ENCODE results near the gene CBLL1. TPM values are rescaled to one million over a fixed set of nuclear protein-coding genes. Genes with fewer than 3 reads are reported as not detected.
A peak's percentile ranks its signal among the peaks of the same experiment; 100 is the strongest.

Gene CBLL1
- total RNA-seq, 1 experiment from 2014 or later, result 35.0 TPM

GRCh38 chr7:107723255-107723654, 20.7 kb upstream of the CBLL1 start:
- H2AFZ ChIP-seq (ENCODE audit: low read length), result no peak overlapping the region
- H3K9me2 ChIP-seq (replicated peaks; ENCODE audit: insufficient read depth, low read length), result no peaks in the 10 kb centered on the region
- no peaks in the 10 kb centered on the region for H4K20me1 ChIP-seq (ENCODE audit: insufficient read depth, low read depth, low read length)
- H3K27ac ChIP-seq (ENCODE audit: low read length), result no peak overlapping the region
- no peaks in the 10 kb centered on the region for H3K27me3 ChIP-seq (ENCODE audit: low read length)
- H3K9ac ChIP-seq (ENCODE audit: low read length), result no peak overlapping the region
- no peak overlapping the region for H3K4me2 ChIP-seq (ENCODE audit: low read depth, low read length, poor library complexity, severe bottlenecking)
- H3K36me3 ChIP-seq (ENCODE audit: insufficient read depth, low read length), result no peaks in the 10 kb centered on the region
- no peaks in the 10 kb centered on the region for H3K9me3 ChIP-seq (ENCODE audit: low read length)
- H3K4me3 ChIP-seq (ENCODE audit: low read length), result no peak overlapping the region
- no peak for DNase-seq
- H3K4me1 ChIP-seq (ENCODE audit: low read length), result no peaks in the 10 kb centered on the region
- H3K79me2 ChIP-seq (ENCODE audit: low read length), result no peaks in the 10 kb centered on the region

GRCh38 chr7:107725138-107725740, 18.7 kb upstream of the CBLL1 start:
- Histone ChIP-seq H4K20me1 (ENCODE audit: insufficient read depth, low read depth, low read length) (no peaks in the 10 kb centered on the region), H2AFZ (ENCODE audit: low read length) (no peak overlapping the region), H3K9me2 (replicated peaks; ENCODE audit: insufficient read depth, low read length) (no peaks in the 10 kb centered on the region), H3K9ac (ENCODE audit: low read length) (no peak overlapping the region), H3K9me3 (ENCODE audit: low read length) (no peaks in the 10 kb centered on the region), H3K27ac (ENCODE audit: low read length) (no peak overlapping the region), H3K27me3 (ENCODE audit: low read length) (no peaks in the 10 kb centered on the region), H3K4me3 (ENCODE audit: low read length) (no peak overlapping the region), H3K4me2 (ENCODE audit: low read depth, low read length, poor library complexity, severe bottlenecking) (no peak overlapping the region), H3K4me1 (ENCODE audit: low read length) (no peaks in the 10 kb centered on the region), H3K36me3 (ENCODE audit: insufficient read depth, low read length) (no peaks in the 10 kb centered on the region), H3K79me2 (ENCODE audit: low read length) (no peaks in the 10 kb centered on the region)
- DNase-seq, result peak; percentile 84

GRCh38 chr7:107726356-107727130, 17.4 kb upstream of the CBLL1 start:
- Histone ChIP-seq H3K27ac (ENCODE audit: low read length) (no peak overlapping the region), H3K4me3 (ENCODE audit: low read length) (no peak overlapping the region), H3K9ac (ENCODE audit: low read length) (no peak overlapping the region), H3K27me3 (ENCODE audit: low read length) (no peaks in the 10 kb centered on the region), H3K9me3 (ENCODE audit: low read length) (no peaks in the 10 kb centered on the region), H4K20me1 (ENCODE audit: insufficient read depth, low read depth, low read length) (no peaks in the 10 kb centered on the region), H3K4me1 (ENCODE audit: low read length) (no peaks in the 10 kb centered on the region), H3K9me2 (replicated peaks; ENCODE audit: insufficient read depth, low read length) (no peaks in the 10 kb centered on the region), H3K79me2 (ENCODE audit: low read length) (no peaks in the 10 kb centered on the region), H3K4me2 (ENCODE audit: low read depth, low read length, poor library complexity, severe bottlenecking) (no peak overlapping the region), H3K36me3 (ENCODE audit: insufficient read depth, low read length) (no peaks in the 10 kb centered on the region), H2AFZ (ENCODE audit: low read length) (no peak overlapping the region)
- DNase-seq, result no peak

GRCh38 chr7:107728276-107728675, 15.7 kb upstream of the CBLL1 start:
- Histone ChIP-seq H4K20me1 (ENCODE audit: insufficient read depth, low read depth, low read length) (no peaks in the 10 kb centered on the region), H3K36me3 (ENCODE audit: insufficient read depth, low read length) (no peaks in the 10 kb centered on the region)

GRCh38 chr7:107742678-107743566, 1.0 kb upstream of the CBLL1 start:
- DNase-seq, result no peak
- Histone ChIP-seq H3K9me2 (replicated peaks; ENCODE audit: insufficient read depth, low read length) (no peaks in the 10 kb centered on the region; the same call in 1 of the 2 replicates), H3K4me2 (ENCODE audit: low read depth, low read length, poor library complexity, severe bottlenecking) (peak overlapping the region; percentile 76), H3K79me2 (ENCODE audit: low read length) (peaks cover 40% of the 10 kb centered on the region), H4K20me1 (ENCODE audit: insufficient read depth, low read depth, low read length) (peaks cover 31% of the 10 kb centered on the region; the same call in 1 of the 2 replicates), H2AFZ (ENCODE audit: low read length) (peak overlapping the region; percentile 80), H3K9ac (ENCODE audit: low read length) (peak overlapping the region; percentile 90), H3K9me3 (ENCODE audit: low read length) (no peaks in the 10 kb centered on the region), H3K4me1 (ENCODE audit: low read length) (peaks cover 41% of the 10 kb centered on the region), H3K27me3 (ENCODE audit: low read length) (no peaks in the 10 kb centered on the region), H3K4me3 (ENCODE audit: low read length) (peak overlapping the region; percentile 91), H3K36me3 (ENCODE audit: insufficient read depth, low read length) (peaks cover 10% of the 10 kb centered on the region; the same call in 1 of the 2 replicates), H3K27ac (ENCODE audit: low read length) (peak overlapping the region; percentile 95)

More at GRCh38 chr7:107728276-107728675, 15.7 kb upstream of the CBLL1 start:
- no peaks in the 10 kb centered on the region for H3K9me2 ChIP-seq (replicated peaks; ENCODE audit: insufficient read depth, low read length)
- no peaks in the 10 kb centered on the region for H3K4me1 ChIP-seq (ENCODE audit: low read length)
- no peak overlapping the region for H3K9ac ChIP-seq (ENCODE audit: low read length)
- DNase-seq, result no peak
- H3K27ac ChIP-seq (ENCODE audit: low read length), result no peak overlapping the region
- H3K27me3 ChIP-seq (ENCODE audit: low read length), result no peaks in the 10 kb centered on the region
- no peak overlapping the region for H3K4me3 ChIP-seq (ENCODE audit: low read length)
- no peak overlapping the region for H3K4me2 ChIP-seq (ENCODE audit: low read depth, low read length, poor library complexity, severe bottlenecking)
- no peaks in the 10 kb centered on the region for H3K79me2 ChIP-seq (ENCODE audit: low read length)
- no peaks in the 10 kb centered on the region for H3K9me3 ChIP-seq (ENCODE audit: low read length)
- H2AFZ ChIP-seq (ENCODE audit: low read length), result no peak overlapping the region

- H3K4me3 ChIP-seq (ENCODE audit: low read length), result peak overlapping the region; percentile 91
- peaks cover 41% of the 10 kb centered on the region for H3K4me1 ChIP-seq (ENCODE audit: low read length)
- H3K9me3 ChIP-seq (ENCODE audit: low read length), result no peaks in the 10 kb centered on the region
- H3K36me3 ChIP-seq (ENCODE audit: insufficient read depth, low read length), result peaks cover 23% of the 10 kb centered on the region; the same call in 1 of the 2 replicates
- H3K27ac ChIP-seq (ENCODE audit: low read length), result peak overlapping the region; percentile 95
- H3K27me3 ChIP-seq (ENCODE audit: low read length), result no peaks in the 10 kb centered on the region
- peak overlapping the region; percentile 14; the same call in 1 of the 2 replicates for H2AFZ ChIP-seq (ENCODE audit: low read length)
- no peaks in the 10 kb centered on the region; the same call in 1 of the 2 replicates for H3K9me2 ChIP-seq (replicated peaks; ENCODE audit: insufficient read depth, low read length)
- peak overlapping the region; percentile 76 for H3K4me2 ChIP-seq (ENCODE audit: low read depth, low read length, poor library complexity, severe bottlenecking)
- H4K20me1 ChIP-seq (ENCODE audit: insufficient read depth, low read depth, low read length), result peaks cover 31% of the 10 kb centered on the region; the same call in 1 of the 2 replicates
- H3K79me2 ChIP-seq (ENCODE audit: low read length), result peaks cover 54% of the 10 kb centered on the region
- H3K9ac ChIP-seq (ENCODE audit: low read length), result peak overlapping the region; percentile 90
- no peak for DNase-seq
Measured at GRCh38 chr7:107744345-107744750, 406 bp downstream of the CBLL1 start.

GRCh38 chr7:107746006-107746405, 2.1 kb downstream of the CBLL1 start:
- no peaks in the 10 kb centered on the region; the same call in 1 of the 2 replicates for H3K9me2 ChIP-seq (replicated peaks; ENCODE audit: insufficient read depth, low read length)
- H3K79me2 ChIP-seq (ENCODE audit: low read length), result peaks cover 67% of the 10 kb centered on the region
- no peak overlapping the region for H2AFZ ChIP-seq (ENCODE audit: low read length)
- H3K27ac ChIP-seq (ENCODE audit: low read length), result peak overlapping the region; percentile 58; the same call in 1 of the 2 replicates
- H3K4me3 ChIP-seq (ENCODE audit: low read length), result peak overlapping the region; percentile 91
- peak overlapping the region; percentile 76 for H3K4me2 ChIP-seq (ENCODE audit: low read depth, low read length, poor library complexity, severe bottlenecking)
- H3K36me3 ChIP-seq (ENCODE audit: insufficient read depth, low read length), result peaks cover 35% of the 10 kb centered on the region; the same call in 1 of the 2 replicates
- H3K9me3 ChIP-seq (ENCODE audit: low read length), result no peaks in the 10 kb centered on the region
- peak overlapping the region; percentile 90 for H3K9ac ChIP-seq (ENCODE audit: low read length)
- H4K20me1 ChIP-seq (ENCODE audit: insufficient read depth, low read depth, low read length), result peaks cover 34% of the 10 kb centered on the region; the same call in 1 of the 2 replicates
- no peak for DNase-seq
- H3K4me1 ChIP-seq (ENCODE audit: low read length), result peaks cover 41% of the 10 kb centered on the region
- no peaks in the 10 kb centered on the region for H3K27me3 ChIP-seq (ENCODE audit: low read length)

Data from Karpas-422 (cell line).